Adrenal gland (tissue), 12 donors: ENCODE data around the gene COL12A1. TPM values are rescaled to one million over a fixed set of nuclear protein-coding genes. Genes with fewer than 3 reads are reported as not detected.

Experiments used
- DNase-seq, 7 donors: peaks; one replicate each; pipeline ENCODE4 v3.0.0-alpha.2; 2019 to 2020
- H3K27ac ChIP-seq, 5 donors: fragments of 200-600 bp; sonication (generic) in 4 of 5; 1 replicate in 3 of 5; 2 replicates in 2 of 5; pipeline versions ENCODE4 v1.5.1 to v1.8.0; 2016 to 2020; ENCODE audit warnings: mild to moderate bottlenecking in 1 of 5
- H3K27me3 ChIP-seq: fragments of 200-600 bp; 2 replicates; pipeline ENCODE4 v1.8.0; 2021
- H3K36me3 ChIP-seq, 2 donors: fragments of 200-600 bp; replicated peaks in 1 of 2; 1 replicate in 1 of 2; 2 replicates in 1 of 2; pipeline versions ENCODE4 v1.5.1 to v1.8.0; 2018 to 2022
- H3K4me1 ChIP-seq, 2 donors: fragments of 200-600 bp; replicated peaks in 1 of 2; 1 replicate in 1 of 2; 2 replicates in 1 of 2; pipeline versions ENCODE4 v1.5.1 to v1.8.0; 2018 to 2021
- H3K4me3 ChIP-seq, 4 donors: fragments of 200-600 bp; sonication (generic) in 3 of 4; one replicate each; pipeline ENCODE4 v1.5.1; 2016 to 2018
- H3K9me3 ChIP-seq, 3 donors: fragments of 200-600 bp; sonication (generic) in 1 of 3; replicated peaks in 1 of 3; 1 replicate in 2 of 3; 2 replicates in 1 of 3; pipeline versions ENCODE4 v1.5.1 to v1.8.0; 2016 to 2021
- CTCF ChIP-seq, 6 experiments: fragments of 450-650 bp in 4 of 6; fragments of 200-600 bp in 2 of 6; sonication (generic) in 1 of 6; IDR thresholded peaks; 1 replicate in 5 of 6; 2 replicates in 1 of 6; pipeline versions ENCODE4 v1.5.1 to v1.8.0; 2016 to 2021; ENCODE audit warnings: antibody characterized with exemption in 6 of 6, mild to moderate bottlenecking in 2 of 6, moderate library complexity in 1 of 6
- POLR2A ChIP-seq, 2 donors: fragments of 450-650 bp; IDR thresholded peaks; one replicate each; pipeline ENCODE4 v1.6.1; 2017; ENCODE audit warnings: antibody characterized with exemption in 2 of 2, mild to moderate bottlenecking in 2 of 2, moderate library complexity in 1 of 2
- WGBS, 4 donors: extraction: QIAGEN DNeasy Blood & Tissue Kit in 2 of 4; methylation state at CpG; one replicate each; pipeline versions ENCODE4 v1.1.5 to v1.1.7; 2013 to 2017; 5-methylcytosine and 5-hydroxymethylcytosine counted together
- intact Hi-C, 2 donors: fragments of 100-400 bp; cut with DNase I; formaldehyde crosslinking; loops; one replicate each; pipeline versions ENCODE4 v1.14.1 to v1.15.0; 2022 to 2023
- polyA plus RNA-seq, 3 donors: library from polyadenylated mRNA; stranded (reverse); fragments of 200-250 nt in 2 of 3; fragments of 350-450 nt in 1 of 3; fragmentation: Illumina TruSeq in 1 of 3; extraction: RNeasy Lipid Tissue Mini Kit (QIAGEN cat#74804) in 1 of 3; gene quantifications; one replicate each; pipeline ENCODE4 v1.2.3, GENCODE V29; 2013 to 2014
- total RNA-seq, 9 donors: library from RNA; depleted of rRNA in 4 of 9; stranded (reverse); fragments of >200 nt in 4 of 9; fragments of 120-200 nt in 1 of 9; fragmentation: NEBNext Ultra II Directional in 1 of 9; extraction: Animal tissue kit (Norgen Biotek cat#: 25700) in 1 of 9; gene quantifications; one replicate each; pipeline versions ENCODE4 v1.1.0 to v1.2.4, GENCODE V29; 2013 to 2023
- donor health status: healthy with polysubstance abuse.
- donor health status: Bipolar disorder and iron deficiency.
- donor health status: DM: yes; HTN: yes; CAD: no.
- donor health status: DM: no; HTN: no; CAD: no.
- donor health status: DM: no; HTN: no; CAD: no.
- donor health status: DM: yes; HTN: yes; CAD: no.

COL12A1 gene
- total and polyA plus RNA-seq, 12 donors, result 13.0 to 106 (median 54.2) TPM

GRCh38 chr6:75244063-75244584 lies 38.3 kb upstream of the COL12A1 start:
- Histone ChIP-seq H3K9me3 (no peaks in the 10 kb centered on the region), H3K4me1 (peaks cover 6 to 27% of the 10 kb centered on the region in 2 donors), H3K36me3 (peaks cover 0 to 11% of the 10 kb centered on the region in 2 donors), H3K27me3 (no peaks in the 10 kb centered on the region), H3K27ac (peak overlapping the region; percentile 51 to 98 (median 90)), H3K4me3 (peak overlapping the region in 3 of 4 donors; percentile 80 to 96 (median 85))
- TF ChIP-seq POLR2A (IDR thresholded peaks at IDR 0.05), result peak in 1 of 2 donors; percentile 11
- TF ChIP-seq CTCF (IDR thresholded peaks at IDR 0.05), result no peak
- 15 to 23% (median 18%) methylated on average over 15 of the region's 15 CpGs for WGBS, 4 donors
- intact Hi-C loops, result no loop called here
- DNase-seq, result peak in 2 of 7 donors; percentile 8 to 19

DNA sequence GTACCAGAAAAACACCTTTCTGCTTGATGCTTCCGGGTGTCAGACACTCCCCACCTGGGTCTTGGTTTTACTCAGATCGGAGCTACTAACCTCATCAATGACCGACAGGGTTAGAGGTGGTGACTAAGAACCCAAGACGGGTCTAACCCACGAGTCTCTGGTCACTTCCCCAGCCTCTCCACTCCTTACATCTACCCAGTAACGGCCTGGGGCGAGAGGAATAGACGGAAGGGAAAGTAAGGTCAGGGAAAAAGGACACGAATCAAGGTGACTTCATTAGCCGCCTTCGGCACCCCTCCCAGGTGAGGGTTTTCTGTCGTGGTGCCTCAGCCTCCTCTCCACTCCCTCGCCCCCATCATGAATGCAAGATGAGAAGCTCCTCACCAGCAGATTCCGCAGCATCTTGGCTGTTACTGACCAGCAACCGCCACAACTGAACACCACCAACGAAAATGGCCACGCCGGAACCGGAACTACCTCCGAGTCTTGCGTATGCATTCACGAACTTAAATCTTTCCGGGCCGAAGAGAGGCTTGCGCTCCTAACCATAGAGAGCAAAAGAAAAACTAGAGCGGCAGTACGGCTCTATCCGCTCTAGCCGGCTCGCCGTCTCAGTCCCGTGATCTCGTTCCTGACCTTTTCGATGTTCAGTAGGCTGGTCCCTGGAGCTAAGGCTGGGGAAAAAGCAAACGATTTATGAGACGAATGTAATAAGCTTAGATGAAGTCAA lies 37.6 kb upstream of the COL12A1 start, which contains the start of gene COX7A2:
TSS of gene COX7A2 (minus strand) at position 469 of the 730 bp plus-strand sequence. CDS start at position 402, 67 bp downstream.
- H3K9me3 ChIP-seq, result no peaks in the 10 kb centered on the region
- intact Hi-C loops, result no loop called here
- peak; percentile 88 to 97 (median 94) for DNase-seq
- peaks cover 6 to 27% of the 10 kb centered on the region in 2 donors for H3K4me1 ChIP-seq
- H3K36me3 ChIP-seq, result peaks cover 0 to 16% of the 10 kb centered on the region in 2 donors
- peak; percentile 57 to 89 for TF ChIP-seq POLR2A (IDR thresholded peaks at IDR 0.05)
- no peak for TF ChIP-seq CTCF (IDR thresholded peaks at IDR 0.05)
- H3K27ac ChIP-seq, result peak within 1 kb of the TSS; percentile 51 to 98 (median 90)
- H3K27me3 ChIP-seq, result no peaks in the 10 kb centered on the region
- H3K4me3 ChIP-seq, result peak within 1 kb of the TSS; percentile 56 to 96 (median 82)
- 0 to 2% (median 0%) methylated on average over 34 to 36 of the region's 36 CpGs for WGBS, 4 donors

- Histone ChIP-seq H3K36me3 (peaks cover 0 to 34% of the 10 kb centered on the region in 2 donors), H3K4me3 (no peak overlapping the region), H3K4me1 (peaks cover 6 to 7% of the 10 kb centered on the region in 2 donors), H3K27ac (no peak overlapping the region), H3K27me3 (no peaks in the 10 kb centered on the region), H3K9me3 (no peaks in the 10 kb centered on the region)
- 91 to 94% (median 92%) methylated on average over 4 of the region's 4 CpGs for WGBS, 4 donors
- no peak for TF ChIP-seq CTCF (IDR thresholded peaks at IDR 0.05)
- no peak for TF ChIP-seq POLR2A (IDR thresholded peaks at IDR 0.05)
- intact Hi-C loops, result no loop called here
- no peak for DNase-seq
Measured at GRCh38 chr6:75236630-75237029, 30.8 kb upstream of the COL12A1 start.

- intact Hi-C loops, result no loop called here
- 84 to 88% (median 85%) methylated on average over 2 of the region's 2 CpGs for WGBS, 4 donors
- H3K27me3 ChIP-seq, result no peaks in the 10 kb centered on the region
- H3K4me1 ChIP-seq, result no peaks in the 10 kb centered on the region
- H3K36me3 ChIP-seq, result peaks cover 0 to 34% of the 10 kb centered on the region in 2 donors
- H3K9me3 ChIP-seq, result no peaks in the 10 kb centered on the region
- H3K27ac ChIP-seq, result no peak overlapping the region
- TF ChIP-seq POLR2A (IDR thresholded peaks at IDR 0.05) (no peak), CTCF (IDR thresholded peaks at IDR 0.05) (no peak)
- no peak for DNase-seq
- H3K4me3 ChIP-seq, result no peak overlapping the region
Measured at GRCh38 chr6:75235271-75235670, 29.4 kb upstream of the COL12A1 start.
